ENCODE data around the gene HYAL2. TPM values are rescaled to one million over a fixed set of nuclear protein-coding genes. Genes with fewer than 3 reads are reported as not detected.

HYAL2 gene
- total and polyA plus RNA-seq, 2 of the 8 experiments (the other 6 are each of a cell fraction or from before 2014, with no cell fraction given) = 51.9 to 176 TPM

DNA sequence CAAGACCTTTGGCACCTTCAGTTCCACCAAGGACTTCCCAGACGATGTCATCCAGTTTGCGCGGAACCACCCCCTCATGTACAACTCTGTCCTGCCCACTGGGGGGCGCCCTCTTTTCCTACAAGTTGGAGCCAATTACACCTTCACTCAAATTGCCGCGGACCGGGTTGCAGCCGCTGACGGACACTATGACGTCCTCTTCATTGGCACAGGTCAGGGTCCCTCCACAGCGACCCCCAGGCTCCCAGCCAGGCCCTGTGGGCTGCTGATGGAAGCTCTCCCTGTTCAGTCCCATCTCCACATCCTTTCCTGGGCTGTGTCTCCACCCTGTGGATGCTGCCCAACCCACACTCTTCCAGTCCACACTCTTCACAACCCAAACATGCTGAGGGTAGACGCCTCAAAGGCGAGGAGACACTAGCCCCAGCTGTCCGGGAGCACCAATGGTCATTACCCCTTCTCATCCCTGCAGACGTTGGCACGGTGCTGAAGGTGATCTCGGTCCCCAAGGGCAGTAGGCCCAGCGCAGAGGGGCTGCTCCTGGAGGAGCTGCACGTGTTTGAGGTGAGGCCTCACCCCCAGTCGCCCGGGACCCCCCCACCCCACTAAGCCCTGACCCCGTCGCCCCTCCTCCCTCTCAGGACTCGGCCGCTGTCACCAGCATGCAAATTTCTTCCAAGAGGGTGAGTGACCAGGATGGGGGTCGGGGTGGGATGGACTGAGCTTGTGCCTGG lies 48.0 kb downstream of the HYAL2 start:
- H4K20me1 ChIP-seq (replicated peaks in 1 of 2; ENCODE audit: control insufficient read depth in 1 of 2, insufficient read depth in 2 of 2, low read length in 2 of 2) = no peaks in the 10 kb centered on the region
- no peak overlapping the region for H2AK5ac ChIP-seq (ENCODE audit: low read depth, low read length)
- H3K56ac ChIP-seq (replicated peaks; ENCODE audit: insufficient read length, low read depth, low read length) = no peak overlapping the region
- no peak overlapping the region for H2BK5ac ChIP-seq (ENCODE audit: low read depth, low read length)
- H2BK15ac ChIP-seq (ENCODE audit: low read length) = no peak overlapping the region; the same call in 1 of the 2 replicates
- 0 out of 2 replicates have a peak overlapping the region, but pooled peaks have one; percentile 81 for H2BK12ac ChIP-seq (ENCODE audit: low read depth, low read length)
- POLR2A ChIA-PET (ENCODE audit: partially characterized antibody) = interaction anchor here (0.6 to 9.6 kb wide), 14 partner anchors 8 to 747 kb away, joined by 3 to 122 read pairs (median 4); partner anchors contain the start of gene IFRD2
- H3K36me3 ChIP-seq (ENCODE audit: control insufficient read depth in 2 of 4, insufficient read depth in 4 of 4, low read length in 3 of 4) = no peaks in the 10 kb centered on the region
- H2AFZ ChIP-seq (ENCODE audit: low read length) = no peak overlapping the region
- H3K27ac ChIP-seq (ENCODE audit: low read depth, low read length) = no peak overlapping the region
- H3K9me3 ChIP-seq (ENCODE audit: insufficient read depth in 2 of 2, low read depth in 1 of 2, low read length in 1 of 2) = no peaks in the 10 kb centered on the region; a peak in 1 of 4 replicates
- no peak overlapping the region for H3K23ac ChIP-seq (ENCODE audit: insufficient read length)
- FAIRE-seq (peak; percentile 88), DNase-seq (ENCODE audit: low read depth in 1 of 2, low spot score in 2 of 2) (peak in 1 of 2 experiments; percentile 94)
- no peaks in the 10 kb centered on the region for H3K79me2 ChIP-seq (ENCODE audit: control insufficient read depth in 1 of 2, insufficient read depth in 2 of 2, low read length in 2 of 2)
- no peak overlapping the region for H2BK120ac ChIP-seq (replicated peaks; ENCODE audit: low read depth, low read length)
- H4K5ac ChIP-seq (ENCODE audit: insufficient read length, low read depth, low read length) = no peak overlapping the region
- no peak overlapping the region for H3K14ac ChIP-seq (ENCODE audit: insufficient read length)
- no peak overlapping the region for H2BK20ac ChIP-seq (ENCODE audit: low read length)
- WGBS, 2 experiments (ENCODE audit: extremely low coverage in 1 of 2, insufficient coverage in 1 of 2, insufficient read length in 1 of 2, insufficient replicate concordance in 2 of 2, low coverage in 1 of 2, low lambda C conversion rate in 2 of 2, missing lambda C conversion rate in 1 of 2) = 29% methylated on average over 20 of the region's 26 CpGs; no CpG with 5 or more reads in 1 of the 2 experiments
- peaks cover 2% of the 10 kb centered on the region; the same call in 1 of the 2 replicates for H3K23me2 ChIP-seq (ENCODE audit: low read depth, low read length)
- H3K4me2 ChIP-seq (ENCODE audit: insufficient read depth in 1 of 2, low read depth in 2 of 2, low read length in 2 of 2) = peak overlapping the region; percentile 53 to 86
- H3K4ac ChIP-seq (replicated peaks; ENCODE audit: insufficient read length, low read depth, low read length) = peak overlapping the region; percentile 44
- H3K18ac ChIP-seq (ENCODE audit: extremely low read depth, low read length) = no peak overlapping the region
- H3K9ac ChIP-seq (replicated peaks in 1 of 4; ENCODE audit: extremely low read depth in 1 of 4, low read depth in 3 of 4, low read length in 3 of 4) = no peak overlapping the region; a peak in 1 of 7 replicates
- peak overlapping the region; percentile 90 for H4K91ac ChIP-seq (replicated peaks; ENCODE audit: insufficient read length, low read length)
- H3K79me1 ChIP-seq (ENCODE audit: low read depth, low read length) = no peaks in the 10 kb centered on the region
- H4K8ac ChIP-seq (ENCODE audit: extremely low read depth, insufficient read depth, low read length) = no peak overlapping the region
- H3K4me1 ChIP-seq (replicated peaks in 1 of 4; ENCODE audit: control insufficient read depth in 3 of 4, insufficient read depth in 4 of 4, low read length in 3 of 4) = peaks cover 0 to 13% (median 12%) of the 10 kb centered on the region in 4 experiments; a peak in 5 of 7 replicates
- H3K4me3 ChIP-seq (ENCODE audit: extremely low read depth in 1 of 4, insufficient read depth in 2 of 4, low read depth in 3 of 4, low read length in 4 of 4) = peak overlapping the region in 2 of 4 experiments; percentile 32 to 61; a peak in 3 of 8 replicates
- CTCF ChIA-PET (ENCODE audit: partially characterized antibody) = interaction anchor here (0.6 to 53.5 kb wide), 24 partner anchors 9 to 484 kb away, joined by 3 to 2149 read pairs (median 4); partner anchors contain the start of genes GNAI2, GNAT1, HYAL2 and IFRD2
- H3K27me3 ChIP-seq (replicated peaks in 1 of 4; ENCODE audit: control insufficient read depth in 3 of 4, extremely low read depth in 1 of 4, insufficient read depth in 3 of 4, low read length in 3 of 4) = peaks cover 27 to 54% (median 43%) of the 10 kb centered on the region in 4 experiments
- no peak for TF ChIP-seq SP2 (IDR thresholded peaks at IDR 0.05; ENCODE audit: low read length)
- no peak for TF ChIP-seq NRF1 (IDR thresholded peaks at IDR 0.05; ENCODE audit: low read depth, low read length)
- no peak for TF ChIP-seq KDM5A (IDR thresholded peaks at IDR 0.05; ENCODE audit: low read length)
- TF ChIP-seq RXRA (IDR thresholded peaks at IDR 0.05; ENCODE audit: insufficient read depth, low read depth, low read length) = no peak
- TF ChIP-seq CBX5 (IDR thresholded peaks at IDR 0.05; ENCODE audit: low read depth, low read length) = no peak
- TF ChIP-seq EZH2 (IDR thresholded peaks at IDR 0.05; ENCODE audit: low read depth, low read length, severe bottlenecking) = peak; percentile 10
- TF ChIP-seq, protein P1, sequence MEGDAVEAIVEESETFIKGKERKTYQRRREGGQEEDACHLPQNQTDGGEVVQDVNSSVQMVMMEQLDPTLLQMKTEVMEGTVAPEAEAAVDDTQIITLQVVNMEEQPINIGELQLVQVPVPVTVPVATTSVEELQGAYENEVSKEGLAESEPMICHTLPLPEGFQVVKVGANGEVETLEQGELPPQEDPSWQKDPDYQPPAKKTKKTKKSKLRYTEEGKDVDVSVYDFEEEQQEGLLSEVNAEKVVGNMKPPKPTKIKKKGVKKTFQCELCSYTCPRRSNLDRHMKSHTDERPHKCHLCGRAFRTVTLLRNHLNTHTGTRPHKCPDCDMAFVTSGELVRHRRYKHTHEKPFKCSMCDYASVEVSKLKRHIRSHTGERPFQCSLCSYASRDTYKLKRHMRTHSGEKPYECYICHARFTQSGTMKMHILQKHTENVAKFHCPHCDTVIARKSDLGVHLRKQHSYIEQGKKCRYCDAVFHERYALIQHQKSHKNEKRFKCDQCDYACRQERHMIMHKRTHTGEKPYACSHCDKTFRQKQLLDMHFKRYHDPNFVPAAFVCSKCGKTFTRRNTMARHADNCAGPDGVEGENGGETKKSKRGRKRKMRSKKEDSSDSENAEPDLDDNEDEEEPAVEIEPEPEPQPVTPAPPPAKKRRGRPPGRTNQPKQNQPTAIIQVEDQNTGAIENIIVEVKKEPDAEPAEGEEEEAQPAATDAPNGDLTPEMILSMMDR (IDR thresholded peaks at IDR 0.05; ENCODE audit: control extremely low read depth in 1 of 3, insufficient read depth in 1 of 3, low read depth in 1 of 3, low read length in 3 of 3) = peak in 2 of 3 experiments; percentile 85 to 93; a peak in 3 of 4 replicates
- no peak for TF ChIP-seq ZNF274 (IDR thresholded peaks at IDR 0.05; ENCODE audit: borderline replicate concordance, extremely low read depth, low read length)
